ENCODE measurements around the gene ABCA2. TPM values are rescaled to one million over a fixed set of nuclear protein-coding genes. Genes with fewer than 3 reads are reported as not detected.

The ABCA2 gene
- total RNA-seq, 1 donor from 2014 or later = 26.4 TPM

- Mint-ChIP-seq H3K36me3 (ENCODE audit: insufficient read depth) (peaks cover 1% of the 10 kb centered on the region), H3K4me3 (ENCODE audit: low read depth) (no peak overlapping the region), H3K27me3 (peaks cover 21% of the 10 kb centered on the region), H3K27ac (no peak overlapping the region), H3K9me3 (ENCODE audit: low read depth) (no peaks in the 10 kb centered on the region), H3K4me1 (ENCODE audit: low read depth) (no peaks in the 10 kb centered on the region)
- no peak for DNase-seq (ENCODE audit: low spot score, unreplicated experiment)
- TF ChIP-seq CTCF (IDR thresholded peaks at IDR 0.05; ENCODE audit: unreplicated experiment) = no peak
Measured at GRCh38 chr9:137062384-137062783, 34.3 kb upstream of the ABCA2 start.

GRCh38 chr9:137058521-137059234 lies 30.6 kb upstream of the ABCA2 start:
- Mint-ChIP-seq H3K9me3 (ENCODE audit: low read depth) (no peaks in the 10 kb centered on the region), H3K27ac (no peak overlapping the region), H3K27me3 (peaks cover 33% of the 10 kb centered on the region), H3K36me3 (ENCODE audit: insufficient read depth) (no peaks in the 10 kb centered on the region), H3K4me3 (ENCODE audit: low read depth) (no peak overlapping the region), H3K4me1 (ENCODE audit: low read depth) (peaks cover 2% of the 10 kb centered on the region)
- TF ChIP-seq CTCF (IDR thresholded peaks at IDR 0.05; ENCODE audit: unreplicated experiment) = no peak
- DNase-seq (ENCODE audit: low spot score, unreplicated experiment) = no peak

- H3K27ac Mint-ChIP-seq = no peak overlapping the region
- no peak overlapping the region for H3K4me3 Mint-ChIP-seq (ENCODE audit: low read depth)
- H3K27me3 Mint-ChIP-seq = peaks cover 38% of the 10 kb centered on the region
- H3K4me1 Mint-ChIP-seq (ENCODE audit: low read depth) = peaks cover 2% of the 10 kb centered on the region
- H3K36me3 Mint-ChIP-seq (ENCODE audit: insufficient read depth) = no peaks in the 10 kb centered on the region
- no peak for DNase-seq (ENCODE audit: low spot score, unreplicated experiment)
- no peak for TF ChIP-seq CTCF (IDR thresholded peaks at IDR 0.05; ENCODE audit: unreplicated experiment)
- H3K9me3 Mint-ChIP-seq (ENCODE audit: low read depth) = no peaks in the 10 kb centered on the region
Measured at GRCh38 chr9:137057545-137057944, 29.5 kb upstream of the ABCA2 start.

- Mint-ChIP-seq H3K4me1 (ENCODE audit: low read depth) (peaks cover 2% of the 10 kb centered on the region), H3K4me3 (ENCODE audit: low read depth) (no peak overlapping the region), H3K27ac (no peak overlapping the region), H3K36me3 (ENCODE audit: insufficient read depth) (no peaks in the 10 kb centered on the region), H3K27me3 (peaks cover 41% of the 10 kb centered on the region), H3K9me3 (ENCODE audit: low read depth) (no peaks in the 10 kb centered on the region)
- TF ChIP-seq CTCF (IDR thresholded peaks at IDR 0.05; ENCODE audit: unreplicated experiment) = no peak
- no peak for DNase-seq (ENCODE audit: low spot score, unreplicated experiment)
Measured at GRCh38 chr9:137056739-137057415, 28.8 kb upstream of the ABCA2 start.

GRCh38 chr9:137055385-137056364 lies 27.6 kb upstream of the ABCA2 start:
- H3K27me3 Mint-ChIP-seq = peaks cover 41% of the 10 kb centered on the region
- DNase-seq (ENCODE audit: low spot score, unreplicated experiment) = no peak
- H3K4me3 Mint-ChIP-seq (ENCODE audit: low read depth) = no peak overlapping the region
- H3K36me3 Mint-ChIP-seq (ENCODE audit: insufficient read depth) = no peaks in the 10 kb centered on the region
- peaks cover 2% of the 10 kb centered on the region for H3K4me1 Mint-ChIP-seq (ENCODE audit: low read depth)
- TF ChIP-seq CTCF (IDR thresholded peaks at IDR 0.05; ENCODE audit: unreplicated experiment) = no peak
- no peak overlapping the region for H3K27ac Mint-ChIP-seq
- H3K9me3 Mint-ChIP-seq (ENCODE audit: low read depth) = no peaks in the 10 kb centered on the region
